ENCODE results near the gene FAM210A. TPM values are rescaled to one million over a fixed set of nuclear protein-coding genes. Genes with fewer than 3 reads are reported as not detected.

Gene FAM210A
- total RNA-seq, 1 experiment from 2014 or later = 26.2 TPM

- no peaks in the 10 kb centered on the region for H3K27me3 ChIP-seq (ENCODE audit: insufficient read depth, low read length)
- no peaks in the 10 kb centered on the region for H3K4me1 ChIP-seq (ENCODE audit: control insufficient read depth in 1 of 2, insufficient read depth in 2 of 2, low read length in 2 of 2)
- no peaks in the 10 kb centered on the region for H3K9me2 ChIP-seq (ENCODE audit: insufficient read depth)
- H4K20me1 ChIP-seq (ENCODE audit: insufficient read depth) = no peaks in the 10 kb centered on the region
- no peak for ATAC-seq
- ChIA-PET CTCF (no interaction called here), POLR2A (no interaction called here), RAD21 (ENCODE audit: low non-redundant PET in 1 of 2, low total read pairs in 2 of 2, uncharacterized antibody in 2 of 2, unreplicated experiment in 2 of 2) (no interaction called here)
- no peak overlapping the region for H3K4me2 ChIP-seq (ENCODE audit: low read length)
- TF ChIP-seq SRF (IDR thresholded peaks at IDR 0.05; ENCODE audit: low read depth) (no peak), CEBPB (IDR thresholded peaks at IDR 0.05; ENCODE audit: low read depth) (no peak), EGR1 (IDR thresholded peaks at IDR 0.05; ENCODE audit: low read depth) (no peak), FOSL1 (IDR thresholded peaks at IDR 0.05; ENCODE audit: low read depth) (no peak), EZH2phosphoT487 (IDR thresholded peaks at IDR 0.05; ENCODE audit: borderline replicate concordance) (no peak), RAD21 (IDR thresholded peaks at IDR 0.05; ENCODE audit: low read depth) (no peak), TCF7L2 (IDR thresholded peaks at IDR 0.05; ENCODE audit: borderline replicate concordance, extremely low read depth, insufficient read depth, insufficient read length) (no peak), EZH2 (IDR thresholded peaks at IDR 0.05) (no peak), CBX3 (IDR thresholded peaks at IDR 0.05; ENCODE audit: low read depth) (no peak), SIN3A (IDR thresholded peaks at IDR 0.05; ENCODE audit: low read depth) (no peak), POLR2AphosphoS5 (IDR thresholded peaks at IDR 0.05; ENCODE audit: low read depth, low read length) (no peak), YY1 (IDR thresholded peaks at IDR 0.05; ENCODE audit: extremely low read depth, insufficient replicate concordance, low read depth, low read length) (no peak), ZFX (IDR thresholded peaks at IDR 0.05) (no peak), ZBTB33 (IDR thresholded peaks at IDR 0.05; ENCODE audit: extremely low read depth, insufficient replicate concordance, low read length) (no peak), POLR2A (IDR thresholded peaks at IDR 0.05; ENCODE audit: borderline replicate concordance, extremely low read depth, insufficient read depth, insufficient read length) (no peak), ZNF274 (IDR thresholded peaks at IDR 0.05; ENCODE audit: low read depth, low read length) (no peak)
- TF ChIP-seq, protein P1, sequence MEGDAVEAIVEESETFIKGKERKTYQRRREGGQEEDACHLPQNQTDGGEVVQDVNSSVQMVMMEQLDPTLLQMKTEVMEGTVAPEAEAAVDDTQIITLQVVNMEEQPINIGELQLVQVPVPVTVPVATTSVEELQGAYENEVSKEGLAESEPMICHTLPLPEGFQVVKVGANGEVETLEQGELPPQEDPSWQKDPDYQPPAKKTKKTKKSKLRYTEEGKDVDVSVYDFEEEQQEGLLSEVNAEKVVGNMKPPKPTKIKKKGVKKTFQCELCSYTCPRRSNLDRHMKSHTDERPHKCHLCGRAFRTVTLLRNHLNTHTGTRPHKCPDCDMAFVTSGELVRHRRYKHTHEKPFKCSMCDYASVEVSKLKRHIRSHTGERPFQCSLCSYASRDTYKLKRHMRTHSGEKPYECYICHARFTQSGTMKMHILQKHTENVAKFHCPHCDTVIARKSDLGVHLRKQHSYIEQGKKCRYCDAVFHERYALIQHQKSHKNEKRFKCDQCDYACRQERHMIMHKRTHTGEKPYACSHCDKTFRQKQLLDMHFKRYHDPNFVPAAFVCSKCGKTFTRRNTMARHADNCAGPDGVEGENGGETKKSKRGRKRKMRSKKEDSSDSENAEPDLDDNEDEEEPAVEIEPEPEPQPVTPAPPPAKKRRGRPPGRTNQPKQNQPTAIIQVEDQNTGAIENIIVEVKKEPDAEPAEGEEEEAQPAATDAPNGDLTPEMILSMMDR (IDR thresholded peaks at IDR 0.05 in 2 of 3, conservative IDR thresholded peaks at IDR 0.05 in 1 of 3; ENCODE audit: borderline replicate concordance in 1 of 3, insufficient read depth in 1 of 3, low read depth in 2 of 3, low read length in 2 of 3) = no peak
- TF ChIP-seq, protein P2, sequence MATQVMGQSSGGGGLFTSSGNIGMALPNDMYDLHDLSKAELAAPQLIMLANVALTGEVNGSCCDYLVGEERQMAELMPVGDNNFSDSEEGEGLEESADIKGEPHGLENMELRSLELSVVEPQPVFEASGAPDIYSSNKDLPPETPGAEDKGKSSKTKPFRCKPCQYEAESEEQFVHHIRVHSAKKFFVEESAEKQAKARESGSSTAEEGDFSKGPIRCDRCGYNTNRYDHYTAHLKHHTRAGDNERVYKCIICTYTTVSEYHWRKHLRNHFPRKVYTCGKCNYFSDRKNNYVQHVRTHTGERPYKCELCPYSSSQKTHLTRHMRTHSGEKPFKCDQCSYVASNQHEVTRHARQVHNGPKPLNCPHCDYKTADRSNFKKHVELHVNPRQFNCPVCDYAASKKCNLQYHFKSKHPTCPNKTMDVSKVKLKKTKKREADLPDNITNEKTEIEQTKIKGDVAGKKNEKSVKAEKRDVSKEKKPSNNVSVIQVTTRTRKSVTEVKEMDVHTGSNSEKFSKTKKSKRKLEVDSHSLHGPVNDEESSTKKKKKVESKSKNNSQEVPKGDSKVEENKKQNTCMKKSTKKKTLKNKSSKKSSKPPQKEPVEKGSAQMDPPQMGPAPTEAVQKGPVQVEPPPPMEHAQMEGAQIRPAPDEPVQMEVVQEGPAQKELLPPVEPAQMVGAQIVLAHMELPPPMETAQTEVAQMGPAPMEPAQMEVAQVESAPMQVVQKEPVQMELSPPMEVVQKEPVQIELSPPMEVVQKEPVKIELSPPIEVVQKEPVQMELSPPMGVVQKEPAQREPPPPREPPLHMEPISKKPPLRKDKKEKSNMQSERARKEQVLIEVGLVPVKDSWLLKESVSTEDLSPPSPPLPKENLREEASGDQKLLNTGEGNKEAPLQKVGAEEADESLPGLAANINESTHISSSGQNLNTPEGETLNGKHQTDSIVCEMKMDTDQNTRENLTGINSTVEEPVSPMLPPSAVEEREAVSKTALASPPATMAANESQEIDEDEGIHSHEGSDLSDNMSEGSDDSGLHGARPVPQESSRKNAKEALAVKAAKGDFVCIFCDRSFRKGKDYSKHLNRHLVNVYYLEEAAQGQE (IDR thresholded peaks at IDR 0.05; ENCODE audit: low read depth) = no peak
- BruUV-seq (replicated peaks) = no TSS peak
- H3K4me3 ChIP-seq (replicated peaks in 1 of 2; ENCODE audit: low read depth in 1 of 2, low read length in 2 of 2) = no peak overlapping the region
- intact Hi-C loops (cut with micrococcal nuclease) = no loop called here
- no peak overlapping the region for H2AFZ ChIP-seq (ENCODE audit: low read depth, low read length, poor library complexity, severe bottlenecking)
- no peak overlapping the region for H3K9ac ChIP-seq (ENCODE audit: low read length)
- no peaks in the 10 kb centered on the region for H3K9me3 ChIP-seq (ENCODE audit: control insufficient read depth in 1 of 2, insufficient read depth in 1 of 2, low read depth in 1 of 2, low read length in 2 of 2)
- H3K27ac ChIP-seq (ENCODE audit: low read depth, low read length) = no peak overlapping the region
- no peaks in the 10 kb centered on the region for H3K36me3 ChIP-seq (ENCODE audit: control insufficient read depth in 1 of 2, insufficient read depth in 2 of 2, low read length in 2 of 2)
- no peak for DNase-seq (ENCODE audit: low read depth, low spot score)
- H3K79me2 ChIP-seq (ENCODE audit: insufficient read depth, low read length) = no peaks in the 10 kb centered on the region
Measured at GRCh38 chr18:13641551-13642439, 84.6 kb downstream of the FAM210A start.

All from HCT116 (cell line).